Gastroesophageal sphincter (tissue), 4 donors: ENCODE measurements around the gene SUSD3. TPM values are rescaled to one million over a fixed set of nuclear protein-coding genes. Genes with fewer than 3 reads are reported as not detected.

Source experiments
- ATAC-seq: fragments of 150-250 bp; one replicate; pipeline ENCODE4 v1.9.1; 2016; ENCODE audit warnings: mild to moderate bottlenecking, moderate library complexity
- H3K27ac ChIP-seq, 4 donors: fragments of 200-600 bp; sonication (generic) in 3 of 4; 1 replicate in 3 of 4; 2 replicates in 1 of 4; pipeline ENCODE4 v1.5.1; 2016 to 2019
- H3K27me3 ChIP-seq: fragments of 200-600 bp; sonication (generic); one replicate; pipeline ENCODE4 v1.5.1; 2019
- H3K36me3 ChIP-seq, 2 donors: fragments of 200-600 bp; sonication (generic); one replicate each; pipeline ENCODE4 v1.5.1; 2019; ENCODE audit warnings: control low read depth in 1 of 2
- H3K4me1 ChIP-seq, 3 donors: fragments of 200-600 bp; sonication (generic); 1 replicate in 2 of 3; 2 replicates in 1 of 3; pipeline ENCODE4 v1.5.1; 2016 to 2019; ENCODE audit warnings: control low read depth in 2 of 3
- H3K4me3 ChIP-seq, 2 donors: fragments of 200-600 bp; sonication (generic); one replicate each; pipeline ENCODE4 v1.5.1; 2019; ENCODE audit warnings: mild to moderate bottlenecking in 1 of 2, moderate library complexity in 1 of 2
- H3K9me3 ChIP-seq, 3 donors: fragments of 200-600 bp; sonication (generic); one replicate each; pipeline ENCODE4 v1.5.1; 2017 to 2019; ENCODE audit warnings: control low read depth in 2 of 3
- CTCF ChIP-seq, 4 experiments: fragments of 200-600 bp in 2 of 4; fragments of 450-650 bp in 2 of 4; sonication (generic) in 1 of 4; IDR thresholded peaks; one replicate each; pipeline ENCODE4 v1.5.1; 2017 to 2019; ENCODE audit warnings: antibody characterized with exemption in 4 of 4, mild to moderate bottlenecking in 2 of 4, moderate library complexity in 2 of 4
- EP300 ChIP-seq: sonication (generic); formaldehyde crosslinking; IDR thresholded peaks from one replicate; pipeline ENCODE4 v1.6.1; 2017; ENCODE audit warnings: antibody characterized with exemption, mild to moderate bottlenecking
- POLR2A ChIP-seq, 2 donors: fragments of 450-650 bp; IDR thresholded peaks; one replicate each; pipeline ENCODE4 v1.6.1; 2017; ENCODE audit warnings: antibody characterized with exemption in 2 of 2, mild to moderate bottlenecking in 2 of 2, moderate library complexity in 1 of 2
- POLR2AphosphoS5 ChIP-seq: sonication (generic); formaldehyde crosslinking; IDR thresholded peaks from one replicate; pipeline ENCODE4 v1.6.1; 2017; ENCODE audit warnings: antibody characterized with exemption
- WGBS, 2 donors: methylation state at CpG; one replicate each; pipeline ENCODE4 v1.1.5; 2018; ENCODE audit warnings: low coverage in 1 of 2; 5-methylcytosine and 5-hydroxymethylcytosine counted together
- total RNA-seq, 4 donors: library from RNA; depleted of rRNA; stranded (reverse); fragments of >200 nt; gene quantifications; one replicate each; pipeline ENCODE4 v1.1.0, GENCODE V29; 2016

SUSD3 gene
- total RNA-seq, 4 donors from 2014 or later: 1.5 to 4.7 (median 2.1) TPM; not detected in 1

GRCh38 chr9:93035821-93036351, 22.6 kb upstream of the SUSD3 start:
- Histone ChIP-seq H3K9me3 (no peaks in the 10 kb centered on the region), H3K36me3 (no peaks in the 10 kb centered on the region), H3K4me3 (no peak overlapping the region), H3K4me1 (no peaks in the 10 kb centered on the region), H3K27ac (no peak overlapping the region), H3K27me3 (peaks cover 14% of the 10 kb centered on the region)
- no peak for ATAC-seq
- TF ChIP-seq POLR2A (IDR thresholded peaks at IDR 0.05) (no peak), EP300 (no peak), POLR2AphosphoS5 (no peak), CTCF (IDR thresholded peaks at IDR 0.05) (no peak)
- WGBS, 2 donors: 40 to 81% methylated on average over 1 to 7 of the region's 13 CpGs

- Histone ChIP-seq H3K36me3 (no peaks in the 10 kb centered on the region), H3K27ac (no peak overlapping the region), H3K4me3 (no peak overlapping the region), H3K27me3 (peaks cover 14% of the 10 kb centered on the region), H3K4me1 (no peaks in the 10 kb centered on the region), H3K9me3 (no peaks in the 10 kb centered on the region)
- ATAC-seq: no peak
- TF ChIP-seq EP300 (no peak), CTCF (IDR thresholded peaks at IDR 0.05) (no peak), POLR2AphosphoS5 (no peak), POLR2A (IDR thresholded peaks at IDR 0.05) (no peak)
- 100% methylated on average over 2 of the region's 13 CpGs; no CpG with 5 or more reads in 1 of the 2 donors for WGBS, 2 donors
Measured at GRCh38 chr9:93036887-93037475, 21.5 kb upstream of the SUSD3 start.

- H3K4me3 ChIP-seq: no peak overlapping the region
- WGBS, 2 donors: 90 to 100% methylated on average over 1 to 2 of the region's 13 CpGs
- no peaks in the 10 kb centered on the region for H3K4me1 ChIP-seq
- TF ChIP-seq EP300 (no peak), CTCF (IDR thresholded peaks at IDR 0.05) (no peak), POLR2A (IDR thresholded peaks at IDR 0.05) (no peak), POLR2AphosphoS5 (no peak)
- ATAC-seq: no peak
- H3K9me3 ChIP-seq: no peaks in the 10 kb centered on the region
- H3K36me3 ChIP-seq: no peaks in the 10 kb centered on the region
- H3K27ac ChIP-seq: no peak overlapping the region
- H3K27me3 ChIP-seq: peaks cover 14% of the 10 kb centered on the region
Measured at GRCh38 chr9:93037476-93037971, 21.0 kb upstream of the SUSD3 start.

GRCh38 chr9:93038918-93039317, 19.6 kb upstream of the SUSD3 start:
- no peak for ATAC-seq

More at GRCh38 chr9:93038918-93039317, 19.6 kb upstream of the SUSD3 start:
- Histone ChIP-seq H3K27ac (no peak overlapping the region), H3K4me1 (no peaks in the 10 kb centered on the region), H3K4me3 (no peak overlapping the region), H3K36me3 (no peaks in the 10 kb centered on the region), H3K27me3 (peaks cover 14% of the 10 kb centered on the region), H3K9me3 (no peaks in the 10 kb centered on the region)
- no peak for TF ChIP-seq POLR2A (IDR thresholded peaks at IDR 0.05)
- no peak for TF ChIP-seq CTCF (IDR thresholded peaks at IDR 0.05)
- TF ChIP-seq POLR2AphosphoS5: no peak
- TF ChIP-seq EP300: no peak
- WGBS, 2 donors: 100% methylated on average over 2 of the region's 6 CpGs; no CpG with 5 or more reads in 1 of the 2 donors
